Measurements from ENCODE around the gene CGB8.
A peak's percentile ranks its signal among the peaks of the same experiment; 100 is the strongest.
"Not testable (repeated sequence)": the region's sequence is repeated elsewhere in the genome, so short reads cannot be mapped to it uniquely, and the experiment has no call there.

CGB8 gene

DNA sequence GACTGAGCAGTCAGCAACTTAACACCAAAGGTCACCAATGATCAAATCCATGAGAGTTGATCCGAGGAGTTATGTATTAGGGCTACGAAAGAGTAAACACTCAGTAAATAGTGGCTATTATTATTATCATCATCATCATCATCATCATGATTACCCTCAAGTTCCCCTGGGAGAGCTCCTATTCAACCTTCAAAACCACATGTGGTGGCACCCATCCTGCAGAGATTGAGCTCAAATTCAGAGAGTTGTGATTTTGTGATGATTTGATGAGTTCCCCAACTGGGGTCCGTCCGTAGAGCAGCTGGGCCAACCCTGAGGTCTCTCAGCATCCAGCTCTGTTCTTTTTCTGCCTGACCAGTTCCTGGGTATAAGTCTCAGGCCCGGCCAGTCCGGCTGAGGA lies 23.8 kb downstream of the CGB8 start:
- not testable (repeated sequence) for H3K27ac ChIP-seq (ENCODE audit: low read depth, low read length); H3K4me1 ChIP-seq (ENCODE audit: insufficient read depth, low read length); H3K9ac ChIP-seq (ENCODE audit: low read depth, low read length); H3K9me3 ChIP-seq (ENCODE audit: insufficient read depth, low read depth, low read length); H3K27me3 ChIP-seq (ENCODE audit: insufficient read depth, low read length); H3K36me3 ChIP-seq (ENCODE audit: insufficient read depth, low read length); H3K4me3 ChIP-seq (ENCODE audit: low read length)
- WGBS = no CpG with 5 or more reads among the region's 6 CpGs

DNA sequence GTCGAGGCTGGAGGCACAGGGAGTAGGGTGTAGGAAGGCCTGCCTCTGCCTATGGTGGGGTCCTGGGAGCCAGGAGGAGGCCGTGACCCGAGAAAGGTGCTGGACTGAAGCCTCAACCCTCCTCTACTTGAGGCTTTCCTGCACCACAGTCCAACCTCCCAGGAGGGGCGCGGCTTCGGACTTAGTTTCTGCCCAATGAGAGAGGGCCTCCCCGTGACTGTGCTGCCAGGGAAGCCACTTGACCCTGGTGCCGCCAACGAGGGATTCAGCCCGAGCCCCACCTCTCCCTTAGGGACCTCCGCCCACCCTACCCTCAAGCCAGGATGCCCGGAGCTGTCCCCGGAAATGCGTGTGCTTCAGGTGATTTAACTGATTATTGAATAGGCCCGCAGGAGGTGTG lies 24.7 kb downstream of the CGB8 start, which contains the start of gene CGB3:
CGB3 (minus strand) TSS at position 101 of the 400 bp plus-strand sequence. CDS start 362 bp downstream, outside the sequence.
- H3K36me3 ChIP-seq (ENCODE audit: insufficient read depth, low read length); H3K4me3 ChIP-seq (ENCODE audit: low read length); H3K27me3 ChIP-seq (ENCODE audit: insufficient read depth, low read length); H3K9me3 ChIP-seq (ENCODE audit: insufficient read depth, low read depth, low read length); H3K9ac ChIP-seq (ENCODE audit: low read depth, low read length); H3K4me1 ChIP-seq (ENCODE audit: insufficient read depth, low read length); H3K27ac ChIP-seq (ENCODE audit: low read depth, low read length): not testable (repeated sequence)
- whole genome bisulfite sequencing = 67% methylated on average over 13 of the region's 15 CpGs

DNA sequence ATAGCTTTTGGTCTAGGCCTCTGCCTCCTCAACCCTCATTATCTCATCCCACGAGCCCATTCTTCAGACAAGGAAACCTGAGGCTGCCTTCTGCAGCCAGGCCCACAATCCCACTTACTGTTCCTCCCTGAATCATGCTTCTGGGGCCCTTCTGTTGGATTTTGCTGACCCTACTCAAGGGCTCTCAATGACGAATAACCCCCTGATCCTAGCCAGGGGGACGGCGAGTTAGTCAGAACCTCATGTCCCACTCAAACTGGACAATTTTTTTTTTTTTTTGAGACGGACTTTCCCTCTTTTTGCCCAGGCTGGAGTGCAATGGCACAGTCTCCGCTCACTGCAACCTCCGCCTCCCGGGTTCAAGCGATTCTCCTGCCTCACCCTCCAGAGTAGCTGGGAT lies 26.8 kb downstream of the CGB8 start:
- WGBS = 91% methylated on average over 9 of the region's 9 CpGs
- Histone ChIP-seq H3K27me3 (ENCODE audit: insufficient read depth, low read length) (peaks cover 27% of the 10 kb centered on the region), H3K9me3 (ENCODE audit: insufficient read depth, low read depth, low read length) (no peaks in the 10 kb centered on the region), H3K9ac (ENCODE audit: low read depth, low read length) (no peak overlapping the region), H3K4me1 (ENCODE audit: insufficient read depth, low read length) (peaks cover 10% of the 10 kb centered on the region; the same call in 1 of the 2 replicates), H3K27ac (ENCODE audit: low read depth, low read length) (no peak overlapping the region), H3K4me3 (ENCODE audit: low read length) (no peak overlapping the region), H3K36me3 (ENCODE audit: insufficient read depth, low read length) (no peaks in the 10 kb centered on the region)

DNA sequence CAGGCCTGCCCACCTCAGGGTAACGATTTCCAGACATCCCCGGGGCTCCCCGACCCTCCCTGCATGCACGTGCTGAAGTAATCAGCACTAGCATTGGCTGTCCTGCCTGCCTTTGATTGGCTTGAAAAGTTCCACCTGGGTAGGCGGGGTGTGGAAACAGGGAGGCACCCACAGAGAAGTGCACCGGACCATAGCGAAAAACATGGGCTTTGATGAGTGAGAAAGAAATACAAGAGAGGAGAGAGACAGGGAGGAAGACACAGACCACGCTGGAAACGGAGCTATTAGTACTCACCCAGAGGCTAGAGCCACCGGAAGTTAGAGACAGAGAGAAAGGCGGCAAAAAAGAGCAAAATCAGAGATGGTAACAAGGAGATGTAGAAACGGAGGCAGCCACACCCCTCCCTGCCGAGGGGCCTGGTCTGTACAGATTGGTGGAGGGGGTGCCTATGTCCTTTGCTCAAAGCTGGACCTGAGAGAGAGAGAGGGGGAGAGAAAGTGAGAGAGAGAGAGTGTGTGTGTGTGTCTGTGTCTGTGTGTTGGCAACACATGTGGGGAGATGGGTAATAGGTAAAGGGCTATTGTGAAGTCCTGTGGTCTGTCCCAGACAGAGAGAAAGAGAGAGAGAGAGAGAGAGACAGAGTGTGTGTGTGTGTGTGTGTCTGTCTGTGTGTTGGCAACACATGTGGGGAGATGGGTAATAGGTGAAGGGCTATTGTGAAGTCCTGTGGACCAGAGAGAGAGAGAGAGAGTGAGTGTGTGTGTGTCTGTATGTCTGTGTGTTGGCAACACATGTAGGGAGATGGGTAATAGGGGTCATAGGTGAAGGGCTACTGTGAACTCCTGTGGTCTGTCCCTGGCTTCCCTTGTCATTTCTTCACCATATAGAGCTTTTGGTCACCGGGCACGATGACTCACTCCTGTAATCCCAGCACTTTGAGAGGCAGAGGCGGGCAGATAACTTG lies 27.7 kb downstream of the CGB8 start:
- H3K9ac ChIP-seq (ENCODE audit: low read depth, low read length) = no peak overlapping the region
- peaks cover 27% of the 10 kb centered on the region for H3K27me3 ChIP-seq (ENCODE audit: insufficient read depth, low read length)
- no peak overlapping the region for H3K4me3 ChIP-seq (ENCODE audit: low read length)
- peaks cover 3% of the 10 kb centered on the region; the same call in 1 of the 2 replicates for H3K36me3 ChIP-seq (ENCODE audit: insufficient read depth, low read length)
- 71% methylated on average over 16 of the region's 16 CpGs for WGBS
- no peak overlapping the region for H3K27ac ChIP-seq (ENCODE audit: low read depth, low read length)
- H3K4me1 ChIP-seq (ENCODE audit: insufficient read depth, low read length) = peaks cover 10% of the 10 kb centered on the region; the same call in 1 of the 2 replicates
- H3K9me3 ChIP-seq (ENCODE audit: insufficient read depth, low read depth, low read length) = no peaks in the 10 kb centered on the region

DNA sequence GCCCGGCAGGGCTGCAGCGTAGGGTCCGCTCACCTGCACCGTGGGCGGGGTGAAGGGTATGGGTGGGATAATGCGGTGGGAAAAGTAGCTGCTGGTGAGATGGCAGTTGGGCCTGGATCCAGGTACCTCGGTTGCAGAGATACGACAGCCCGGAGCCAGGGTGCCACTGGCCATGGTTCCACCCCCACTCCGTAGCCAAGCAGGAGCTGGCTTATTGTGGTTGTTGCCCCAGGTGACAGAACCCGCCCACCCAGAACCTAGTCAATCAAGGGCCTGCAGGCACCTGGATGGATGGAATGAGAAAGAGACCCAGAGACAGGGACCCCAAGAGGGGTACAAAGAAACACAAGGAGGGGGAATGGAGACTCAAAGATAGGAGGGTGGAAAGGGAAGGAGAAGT lies 28.6 kb downstream of the CGB8 start:
- H3K9ac ChIP-seq (ENCODE audit: low read depth, low read length) = no peak overlapping the region
- peaks cover 10% of the 10 kb centered on the region; the same call in 1 of the 2 replicates for H3K4me1 ChIP-seq (ENCODE audit: insufficient read depth, low read length)
- no peak overlapping the region for H3K27ac ChIP-seq (ENCODE audit: low read depth, low read length)
- H3K27me3 ChIP-seq (ENCODE audit: insufficient read depth, low read length) = peaks cover 27% of the 10 kb centered on the region
- no peak overlapping the region for H3K4me3 ChIP-seq (ENCODE audit: low read length)
- peaks cover 11% of the 10 kb centered on the region for H3K36me3 ChIP-seq (ENCODE audit: insufficient read depth, low read length)
- WGBS = 90% methylated on average over 11 of the region's 11 CpGs
- no peaks in the 10 kb centered on the region for H3K9me3 ChIP-seq (ENCODE audit: insufficient read depth, low read depth, low read length)

DNA sequence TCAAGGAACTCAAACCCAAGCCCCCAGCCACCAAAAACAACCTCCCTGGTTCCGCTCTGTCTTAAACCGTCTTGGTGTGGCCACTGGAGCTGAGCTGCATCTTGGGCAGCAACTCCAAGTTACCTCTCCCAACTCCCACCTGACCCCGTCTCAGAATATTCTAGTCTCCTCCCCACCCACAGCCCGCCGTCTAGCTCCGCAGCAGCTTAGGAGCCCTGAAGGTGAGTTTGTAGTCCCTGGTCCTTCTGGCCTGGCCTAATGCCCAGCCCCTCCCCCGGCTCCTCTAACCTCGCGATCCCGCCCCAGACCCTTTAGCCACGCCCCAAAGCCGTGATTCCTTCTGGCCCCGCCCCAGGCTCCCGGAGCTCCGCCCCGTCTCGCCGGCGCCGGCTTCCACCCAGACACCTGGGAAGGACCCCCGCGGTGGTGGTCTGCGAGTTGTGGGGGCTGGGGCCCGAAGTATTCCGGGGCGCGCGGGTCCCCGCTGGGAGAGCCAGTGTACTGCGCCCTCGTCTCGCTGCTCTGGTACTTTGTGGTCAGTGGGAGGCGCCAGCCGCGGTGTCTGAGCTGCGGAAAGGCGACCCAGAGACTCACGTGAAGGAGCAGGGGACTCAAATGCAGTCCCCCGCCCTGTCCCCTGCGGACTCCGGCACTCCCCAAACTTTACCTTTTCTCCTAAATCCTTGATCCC lies 29.5 kb downstream of the CGB8 start:
- Histone ChIP-seq H3K27ac (ENCODE audit: low read depth, low read length) (no peak overlapping the region), H3K9me3 (ENCODE audit: insufficient read depth, low read depth, low read length) (no peaks in the 10 kb centered on the region), H3K4me1 (ENCODE audit: insufficient read depth, low read length) (peaks cover 10% of the 10 kb centered on the region; the same call in 1 of the 2 replicates), H3K4me3 (ENCODE audit: low read length) (peak overlapping the region; percentile 34; the same call in 1 of the 2 replicates), H3K27me3 (ENCODE audit: insufficient read depth, low read length) (peaks cover 27% of the 10 kb centered on the region), H3K36me3 (ENCODE audit: insufficient read depth, low read length) (peaks cover 20% of the 10 kb centered on the region), H3K9ac (ENCODE audit: low read depth, low read length) (no peak overlapping the region)
- 76% methylated on average over 41 of the region's 41 CpGs for WGBS

DNA sequence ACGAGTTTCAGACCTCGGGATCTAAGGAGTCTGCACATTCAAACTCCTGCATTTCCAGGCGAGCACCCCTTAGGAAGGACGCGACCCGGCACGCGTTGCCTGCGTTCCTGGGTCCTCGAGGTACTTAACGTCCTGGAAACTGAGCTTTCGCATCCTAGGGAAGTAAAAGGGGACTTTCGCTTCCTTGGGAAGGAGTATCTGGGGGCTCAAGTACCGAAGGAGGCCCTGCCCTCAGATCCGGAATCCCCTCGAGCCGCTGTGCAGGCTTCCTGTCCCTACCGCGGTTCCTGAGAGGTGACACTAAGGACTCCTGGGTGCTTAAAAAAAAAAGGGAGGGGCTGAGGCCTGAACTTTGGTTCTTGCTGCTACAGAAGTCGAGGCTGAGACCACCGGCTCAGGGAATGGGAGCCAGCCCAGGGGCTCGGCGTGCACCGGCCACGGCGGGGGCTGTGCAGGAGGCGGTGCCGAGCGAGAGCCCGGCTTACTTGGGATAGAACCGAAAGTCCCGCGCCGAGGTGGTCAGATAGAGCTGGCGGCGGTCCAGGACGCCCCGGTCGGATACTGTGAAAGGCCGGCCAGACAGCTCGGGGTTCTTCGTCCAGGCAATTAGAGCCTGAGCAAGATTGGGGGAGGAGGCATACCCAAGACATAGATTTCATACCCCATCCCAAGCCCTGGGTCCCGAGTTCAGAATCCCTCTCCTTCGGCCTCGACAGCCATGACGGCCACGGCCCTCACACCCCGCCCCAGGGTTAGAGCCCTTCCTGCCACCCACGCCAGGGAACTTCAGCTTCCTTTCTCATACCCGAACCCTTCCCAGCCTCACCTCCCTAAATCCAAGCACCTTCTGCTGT lies 30.3 kb downstream of the CGB8 start:
- not testable (repeated sequence) for H3K9ac ChIP-seq (ENCODE audit: low read depth, low read length); H3K27ac ChIP-seq (ENCODE audit: low read depth, low read length); H3K9me3 ChIP-seq (ENCODE audit: insufficient read depth, low read depth, low read length)
- H3K27me3 ChIP-seq (ENCODE audit: insufficient read depth, low read length) = peaks cover 27% of the 10 kb centered on the region
- peaks cover 10% of the 10 kb centered on the region; the same call in 1 of the 2 replicates for H3K4me1 ChIP-seq (ENCODE audit: insufficient read depth, low read length)
- WGBS = 48% methylated on average over 48 of the region's 50 CpGs
- H3K36me3 ChIP-seq (ENCODE audit: insufficient read depth, low read length) = peaks cover 27% of the 10 kb centered on the region
- H3K4me3 ChIP-seq (ENCODE audit: low read length) = peak overlapping the region; percentile 51

DNA sequence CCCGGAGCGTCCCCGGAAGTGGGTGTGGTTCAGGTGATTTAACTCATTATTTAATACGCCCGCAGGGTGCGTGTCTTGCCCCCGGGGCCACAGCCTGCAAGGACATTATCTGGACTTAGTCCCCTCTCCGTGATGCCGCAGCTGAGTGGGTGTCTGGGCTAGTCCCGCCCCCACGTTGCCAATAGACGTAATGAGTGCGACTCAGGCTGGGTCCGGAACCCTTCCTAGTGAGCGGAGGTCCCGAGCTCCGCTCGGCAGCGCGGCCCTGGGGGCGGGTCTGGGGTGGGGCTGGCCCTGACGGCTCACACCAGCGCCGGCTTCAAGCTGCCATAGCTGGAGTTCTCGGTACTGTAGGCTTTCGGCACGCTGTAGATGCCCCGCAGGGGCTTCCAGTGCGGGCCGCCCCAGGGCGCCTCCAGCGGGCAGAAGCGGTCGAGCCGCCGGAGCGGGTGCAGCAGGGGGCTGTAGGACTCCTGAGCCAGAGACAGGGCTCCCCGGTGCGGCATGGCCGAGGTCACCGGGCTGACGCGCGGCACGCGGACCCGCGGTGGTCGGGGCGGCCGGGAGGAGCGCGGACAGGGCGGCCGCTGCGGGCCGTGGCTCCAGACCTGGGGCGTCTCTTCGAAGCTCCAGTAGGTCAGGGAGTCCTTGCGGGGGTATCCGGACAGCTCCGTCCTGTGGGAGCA lies 31.1 kb downstream of the CGB8 start:
- peaks cover 31% of the 10 kb centered on the region for H3K36me3 ChIP-seq (ENCODE audit: insufficient read depth, low read length)
- peak overlapping the region; percentile 51 for H3K4me3 ChIP-seq (ENCODE audit: low read length)
- 2% methylated on average over 59 of the region's 62 CpGs for WGBS
- no peak overlapping the region for H3K27ac ChIP-seq (ENCODE audit: low read depth, low read length)
- 0 out of 2 replicates have a peak overlapping the region, but pooled peaks have one; percentile 17 for H3K9ac ChIP-seq (ENCODE audit: low read depth, low read length)
- H3K9me3 ChIP-seq (ENCODE audit: insufficient read depth, low read depth, low read length) = no peaks in the 10 kb centered on the region
- H3K4me1 ChIP-seq (ENCODE audit: insufficient read depth, low read length) = peaks cover 10% of the 10 kb centered on the region; the same call in 1 of the 2 replicates
- peaks cover 27% of the 10 kb centered on the region for H3K27me3 ChIP-seq (ENCODE audit: insufficient read depth, low read length)

DNA sequence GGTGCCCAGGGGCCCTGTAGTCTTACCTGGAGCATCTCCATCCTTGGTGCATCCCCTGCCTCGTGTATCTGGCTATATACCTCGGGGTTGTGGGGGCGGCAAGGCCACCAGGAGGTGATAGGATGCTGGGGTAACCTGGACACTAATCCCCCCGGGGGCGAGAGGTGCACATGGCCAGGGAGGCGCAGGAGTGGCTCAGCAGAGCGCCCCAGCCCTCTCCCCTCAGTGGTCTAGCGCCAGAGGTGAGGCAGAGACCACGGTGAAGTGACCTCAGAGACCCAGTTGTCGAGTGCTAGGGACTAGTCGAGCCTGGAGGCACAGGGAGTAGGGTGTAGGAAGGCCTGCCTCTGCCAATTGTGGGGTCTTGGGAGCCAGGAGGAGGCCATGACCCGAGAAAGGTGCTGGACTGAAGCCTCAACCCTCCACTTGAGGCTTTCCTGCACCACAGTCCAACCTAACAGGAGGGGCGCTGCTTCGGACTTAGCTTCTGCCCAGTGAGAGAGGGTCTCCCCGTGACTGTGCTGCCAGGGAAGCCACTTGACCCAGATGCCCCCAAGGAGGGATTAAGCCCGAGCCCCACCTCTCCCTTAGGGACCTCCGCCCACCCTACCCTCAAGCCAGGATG lies 31.8 kb downstream of the CGB8 start, which contains the start of gene LHB:
LHB (minus strand) TSS at position 51 of the 625 bp plus-strand sequence; CDS start at position 41, 10 bp downstream.
- peak within 1 kb of the TSS; percentile 51 for H3K4me3 ChIP-seq (ENCODE audit: low read length)
- H3K36me3 ChIP-seq (ENCODE audit: insufficient read depth, low read length) = peaks cover 36% of the 10 kb centered on the region
- no peak within 1 kb of the TSS for H3K27ac ChIP-seq (ENCODE audit: low read depth, low read length)
- H3K27me3 ChIP-seq (ENCODE audit: insufficient read depth, low read length) = peaks cover 27% of the 10 kb centered on the region
- H3K4me1 ChIP-seq (ENCODE audit: insufficient read depth, low read length) = peaks cover 10% of the 10 kb centered on the region; the same call in 1 of the 2 replicates
- 0 out of 2 replicates have a peak within 1 kb of the TSS, but pooled peaks have one; percentile 17 for H3K9ac ChIP-seq (ENCODE audit: low read depth, low read length)
- 75% methylated on average over 16 of the region's 17 CpGs for WGBS
- no peaks in the 10 kb centered on the region for H3K9me3 ChIP-seq (ENCODE audit: insufficient read depth, low read depth, low read length)
